ENCODE measurements around the gene STXBP5. TPM values are rescaled to one million over a fixed set of nuclear protein-coding genes. Genes with fewer than 3 reads are reported as not detected.

The STXBP5 gene
- total and polyA plus RNA-seq, 9 of the 15 experiments (the other 6 are each of a cell fraction or from before 2014, with no cell fraction given), result 23.3 to 172 (median 71.5) TPM

- TF ChIP-seq ZNF324 (CRISPR knock-in tag; IDR thresholded peaks at IDR 0.05), result no peak
- no peak for TF ChIP-seq NR3C1 (CRISPR knock-in tag; IDR thresholded peaks at IDR 0.05)
- TF ChIP-seq UBTF (IDR thresholded peaks at IDR 0.05; ENCODE audit: borderline replicate concordance in 1 of 2, low read depth in 2 of 2, low read length in 2 of 2), result no peak
- TF ChIP-seq PHB2 (IDR thresholded peaks at IDR 0.05; ENCODE audit: low read depth), result no peak
- no peak for TF ChIP-seq TSC22D4 (tag; IDR thresholded peaks at IDR 0.05)
- no peak for TF ChIP-seq EHMT2 (IDR thresholded peaks at IDR 0.05)
- no peak for TF ChIP-seq CREB3L1 (IDR thresholded peaks at IDR 0.05; ENCODE audit: borderline replicate concordance, low read depth)
- TF ChIP-seq BHLHE40 (IDR thresholded peaks at IDR 0.05; ENCODE audit: low read length), result no peak
Observed at GRCh38 chr6:147245693-147246092, 41.5 kb downstream of the STXBP5 start (continued).

Measured in K562 (cell line).